Parathyroid adenoma (tissue), 2 donors: Measurements from ENCODE around the gene NAA11.

Source experiments
- H2AFZ ChIP-seq: fragments of 300-600 bp; sonication (generic); one replicate; pipeline ENCODE4 v1.7.0; 2017; ENCODE audit warnings: antibody characterized with exemption, mild to moderate bottlenecking
- H3K27ac ChIP-seq: fragments of 300-600 bp; sonication (generic); one replicate; pipeline ENCODE4 v1.7.0; 2017
- H3K27me3 ChIP-seq: fragments of 300-600 bp; sonication (generic); one replicate; pipeline ENCODE4 v1.7.0; 2017; ENCODE audit warnings: low read length; ENCODE audit not compliant: control insufficient read depth, insufficient read depth
- H3K36me3 ChIP-seq: fragments of 300-600 bp; sonication (generic); one replicate; pipeline ENCODE4 v1.7.0; 2017; ENCODE audit warnings: low read length; ENCODE audit not compliant: control insufficient read depth, insufficient read depth
- H3K4me1 ChIP-seq: fragments of 300-600 bp; sonication (generic); one replicate; pipeline ENCODE4 v1.7.0; 2017; ENCODE audit warnings: control low read depth
- H3K4me2 ChIP-seq: fragments of 300-600 bp; sonication (generic); one replicate; pipeline ENCODE4 v1.7.0; 2017; ENCODE audit warnings: low read length
- H3K4me3 ChIP-seq: fragments of 300-600 bp; sonication (generic); one replicate; pipeline ENCODE4 v1.7.0; 2017; ENCODE audit warnings: low read depth, low read length
- H3K79me2 ChIP-seq: fragments of 300-600 bp; sonication (generic); one replicate; pipeline ENCODE4 v1.7.0; 2017; ENCODE audit warnings: control low read depth
- H3K9ac ChIP-seq: fragments of 300-600 bp; sonication (generic); one replicate; pipeline ENCODE4 v1.7.0; 2017; ENCODE audit warnings: mild to moderate bottlenecking
- H3K9me3 ChIP-seq: fragments of 300-600 bp; sonication (generic); one replicate; pipeline ENCODE4 v1.7.0; 2017; ENCODE audit warnings: low read length; ENCODE audit not compliant: control insufficient read depth
- CTCF ChIP-seq: fragments of 300-600 bp; sonication (generic); IDR thresholded peaks from one replicate; pipeline ENCODE4 v1.7.0; 2017; ENCODE audit warnings: antibody characterized with exemption, mild to moderate bottlenecking
- donor health status: primary hyperparathyroidism.

The NAA11 gene

GRCh38 chr4:79348405-79348804 is 22.5 kb upstream of the NAA11 start:
- Histone ChIP-seq H3K36me3 (no peaks in the 10 kb centered on the region), H3K4me3 (no peak overlapping the region), H3K9me3 (no peaks in the 10 kb centered on the region), H3K27ac (no peak overlapping the region), H3K27me3 (no peaks in the 10 kb centered on the region), H3K4me2 (no peak overlapping the region), H3K9ac (no peak overlapping the region), H2AFZ (no peak overlapping the region), H3K4me1 (no peaks in the 10 kb centered on the region), H3K79me2 (no peaks in the 10 kb centered on the region)
- no peak for TF ChIP-seq CTCF

- H3K4me3 ChIP-seq = no peak overlapping the region
- TF ChIP-seq CTCF = no peak
- no peaks in the 10 kb centered on the region for H3K27me3 ChIP-seq
- no peak overlapping the region for H2AFZ ChIP-seq
- no peak overlapping the region for H3K4me2 ChIP-seq
- H3K4me1 ChIP-seq = no peaks in the 10 kb centered on the region
- H3K36me3 ChIP-seq = no peaks in the 10 kb centered on the region
- no peaks in the 10 kb centered on the region for H3K79me2 ChIP-seq
- H3K27ac ChIP-seq = no peak overlapping the region
- no peaks in the 10 kb centered on the region for H3K9me3 ChIP-seq
- H3K9ac ChIP-seq = no peak overlapping the region
Observed at GRCh38 chr4:79341893-79342653, 16.2 kb upstream of the NAA11 start.

- no peak for TF ChIP-seq CTCF
- no peaks in the 10 kb centered on the region for H3K36me3 ChIP-seq
- no peak overlapping the region for H3K27ac ChIP-seq
- H3K9ac ChIP-seq = no peak overlapping the region
- H2AFZ ChIP-seq = no peak overlapping the region
- H3K27me3 ChIP-seq = no peaks in the 10 kb centered on the region
- no peaks in the 10 kb centered on the region for H3K79me2 ChIP-seq
- H3K4me2 ChIP-seq = no peak overlapping the region
- no peaks in the 10 kb centered on the region for H3K4me1 ChIP-seq
- no peaks in the 10 kb centered on the region for H3K9me3 ChIP-seq
- no peak overlapping the region for H3K4me3 ChIP-seq
Observed at GRCh38 chr4:79340568-79340967, 14.7 kb upstream of the NAA11 start.

- H3K4me2 ChIP-seq = no peak overlapping the region
- no peak overlapping the region for H3K4me3 ChIP-seq
- no peaks in the 10 kb centered on the region for H3K36me3 ChIP-seq
- no peaks in the 10 kb centered on the region for H3K79me2 ChIP-seq
- H3K27me3 ChIP-seq = no peaks in the 10 kb centered on the region
- H3K9me3 ChIP-seq = no peaks in the 10 kb centered on the region
- H2AFZ ChIP-seq = no peak overlapping the region
- H3K4me1 ChIP-seq = no peaks in the 10 kb centered on the region
- TF ChIP-seq CTCF = no peak
- H3K27ac ChIP-seq = no peak overlapping the region
- no peak overlapping the region for H3K9ac ChIP-seq
Observed at GRCh38 chr4:79338148-79338547, 12.3 kb upstream of the NAA11 start.

- no peak overlapping the region for H3K4me3 ChIP-seq
- H3K4me1 ChIP-seq = no peaks in the 10 kb centered on the region
- no peaks in the 10 kb centered on the region for H3K36me3 ChIP-seq
- H3K27ac ChIP-seq = no peak overlapping the region
- H3K9ac ChIP-seq = no peak overlapping the region
- H2AFZ ChIP-seq = no peak overlapping the region
- no peaks in the 10 kb centered on the region for H3K27me3 ChIP-seq
- TF ChIP-seq CTCF = no peak
- no peak overlapping the region for H3K4me2 ChIP-seq
- no peaks in the 10 kb centered on the region for H3K9me3 ChIP-seq
- H3K79me2 ChIP-seq = no peaks in the 10 kb centered on the region
Observed at GRCh38 chr4:79334783-79335182, 8.9 kb upstream of the NAA11 start.
